ENCODE results near the gene KCND1.
A peak's percentile ranks its signal among the peaks of the same experiment; 100 is the strongest.

KCND1 gene

DNA sequence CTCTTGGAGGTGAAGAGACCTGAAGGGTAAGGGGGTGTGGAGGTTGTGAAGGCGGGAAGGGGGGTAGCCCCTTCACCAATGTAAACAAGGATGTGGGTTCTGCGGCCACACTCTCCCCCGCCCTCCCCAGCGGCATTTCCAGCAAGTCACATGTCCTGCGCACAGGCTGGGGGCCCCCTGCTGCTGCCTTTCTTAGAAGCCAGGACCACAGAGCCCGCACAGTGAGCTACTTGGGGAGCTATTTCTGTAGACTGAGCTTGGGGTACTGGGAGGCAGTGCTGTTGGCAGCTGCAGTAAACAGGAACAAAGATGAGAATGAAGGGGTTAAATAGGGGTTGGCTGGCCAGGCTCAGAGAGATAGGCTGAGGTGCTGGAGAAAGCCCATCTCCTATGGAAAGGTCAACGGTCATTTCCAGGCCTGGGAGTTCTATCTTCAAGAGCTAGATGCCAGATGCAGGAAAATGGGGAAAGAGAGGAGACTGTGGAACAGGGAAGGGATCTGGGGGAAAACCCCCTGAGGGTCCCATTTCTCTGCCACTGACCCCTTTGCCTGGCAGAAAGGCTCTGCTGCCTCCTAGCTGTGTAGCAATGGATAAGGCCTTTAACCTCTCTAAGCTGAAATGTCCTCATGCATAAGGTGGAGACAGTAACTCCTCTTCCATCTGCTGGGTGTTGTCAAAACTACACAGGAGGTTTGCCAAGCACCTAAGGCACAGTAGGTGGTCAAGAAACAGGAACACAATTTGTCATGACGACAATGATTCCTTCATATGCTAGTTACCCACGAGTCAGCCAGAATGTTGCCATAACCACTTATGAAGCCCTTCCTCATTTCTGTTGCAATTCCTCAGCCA, 34.4 kb downstream of the KCND1 start:
- DNase-seq (ENCODE audit: low spot score) = peak; percentile 55

DNA sequence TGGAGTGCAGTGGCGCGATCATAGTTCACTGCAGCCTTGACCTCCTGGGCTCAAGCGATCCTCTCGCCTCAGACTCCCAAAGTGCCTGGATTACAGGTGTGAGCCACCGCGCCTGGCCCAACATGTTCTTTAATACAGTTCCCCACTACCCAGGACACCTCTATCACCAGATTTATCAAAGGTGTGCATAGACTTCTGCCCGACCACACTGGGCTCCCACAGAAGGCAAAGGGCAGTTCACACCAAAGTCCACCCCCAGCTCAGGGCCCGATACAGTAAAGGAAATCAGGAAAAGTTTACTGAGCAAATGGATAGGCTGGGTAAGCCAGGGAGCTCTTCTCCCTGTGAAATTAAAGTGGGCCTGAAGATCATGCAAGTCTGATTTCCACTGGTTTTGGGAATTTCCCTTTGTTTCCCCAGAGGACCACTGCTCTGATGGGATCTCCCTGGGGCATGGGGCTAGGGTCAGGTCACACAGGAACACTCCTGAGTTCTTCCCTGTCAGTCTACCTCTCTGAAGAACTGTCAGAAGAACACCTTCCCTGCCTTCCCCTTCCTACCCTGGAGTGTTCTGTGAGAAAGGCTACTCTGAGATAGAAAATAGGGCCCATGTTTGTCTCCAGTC, 35.1 kb downstream of the KCND1 start:
- DNase-seq (ENCODE audit: low spot score) = no peak

DNA sequence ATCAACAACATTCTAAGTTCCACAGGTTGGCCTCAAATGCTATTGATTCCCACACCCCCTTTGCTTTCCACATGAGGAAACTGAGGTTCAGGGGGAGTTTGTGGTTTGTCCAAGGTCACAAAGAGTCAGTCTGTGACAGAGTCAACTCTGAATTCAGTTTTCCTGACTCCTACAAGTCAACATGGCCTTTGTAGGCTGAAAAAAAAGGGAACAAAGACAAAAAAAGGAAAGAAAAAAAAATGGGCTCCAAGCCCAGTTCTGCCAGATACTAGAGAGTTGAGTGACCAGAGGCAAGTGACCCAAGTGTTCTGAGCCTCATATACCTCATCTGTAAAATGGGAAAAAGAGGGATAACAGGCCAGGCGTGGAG, 36.4 kb downstream of the KCND1 start:
- DNase-seq (ENCODE audit: low spot score) = no peak

DNA sequence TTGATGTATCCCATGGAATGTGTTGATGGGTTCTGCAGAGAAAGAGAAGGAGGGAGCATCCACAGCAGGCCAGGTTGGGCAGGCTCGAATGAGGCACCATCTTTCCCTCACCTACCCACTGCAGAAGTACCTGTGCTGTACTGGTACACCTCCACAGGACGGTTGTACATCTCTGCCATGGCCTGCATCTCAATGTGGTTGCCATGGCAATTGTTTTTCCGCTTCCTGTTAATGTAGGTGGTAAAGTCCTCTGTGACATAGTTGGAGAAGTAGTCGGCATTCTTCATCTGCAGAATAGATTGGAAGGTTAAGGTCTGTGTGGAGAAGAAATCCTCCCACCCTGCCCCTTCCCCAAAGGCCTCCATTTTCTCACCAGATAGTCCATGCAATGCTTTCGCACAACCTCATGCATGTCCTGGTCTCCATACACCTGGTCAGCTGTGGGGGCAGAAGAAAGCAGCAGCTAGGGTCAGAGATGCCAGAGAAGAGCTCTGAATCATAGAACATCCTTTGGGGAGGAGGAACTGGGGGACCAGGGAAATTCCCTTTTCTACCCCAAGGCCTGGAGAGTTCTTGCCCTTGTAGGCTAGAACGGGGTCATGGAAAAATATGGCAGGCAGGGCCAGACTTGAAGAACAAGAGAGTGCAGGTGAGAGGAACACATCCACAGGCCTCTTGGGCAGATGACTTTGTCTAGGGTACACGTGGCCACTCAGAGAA, 36.9 kb downstream of the KCND1 start:
- DNase-seq (ENCODE audit: low spot score) = no peak

DNA sequence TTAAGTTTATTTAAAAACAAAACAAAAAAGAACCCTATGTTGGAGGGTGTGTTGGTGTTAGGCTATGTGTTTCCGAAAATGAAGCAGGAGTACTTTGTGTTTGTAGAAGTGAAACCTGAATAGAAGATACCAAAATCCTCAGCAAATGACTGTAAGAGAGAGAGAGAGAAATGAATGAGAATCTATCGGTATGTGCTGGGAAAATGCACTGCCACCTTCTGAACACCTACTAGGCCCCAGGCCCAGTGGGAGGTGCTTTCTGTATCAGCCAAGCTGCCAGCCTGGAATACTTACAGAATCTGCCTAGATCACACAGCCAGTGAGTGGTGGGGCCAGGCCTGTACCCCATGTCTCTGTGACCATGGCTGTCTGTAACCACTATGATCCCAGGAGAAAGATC, 37.9 kb downstream of the KCND1 start:
- no peak for DNase-seq (ENCODE audit: low spot score)

DNA sequence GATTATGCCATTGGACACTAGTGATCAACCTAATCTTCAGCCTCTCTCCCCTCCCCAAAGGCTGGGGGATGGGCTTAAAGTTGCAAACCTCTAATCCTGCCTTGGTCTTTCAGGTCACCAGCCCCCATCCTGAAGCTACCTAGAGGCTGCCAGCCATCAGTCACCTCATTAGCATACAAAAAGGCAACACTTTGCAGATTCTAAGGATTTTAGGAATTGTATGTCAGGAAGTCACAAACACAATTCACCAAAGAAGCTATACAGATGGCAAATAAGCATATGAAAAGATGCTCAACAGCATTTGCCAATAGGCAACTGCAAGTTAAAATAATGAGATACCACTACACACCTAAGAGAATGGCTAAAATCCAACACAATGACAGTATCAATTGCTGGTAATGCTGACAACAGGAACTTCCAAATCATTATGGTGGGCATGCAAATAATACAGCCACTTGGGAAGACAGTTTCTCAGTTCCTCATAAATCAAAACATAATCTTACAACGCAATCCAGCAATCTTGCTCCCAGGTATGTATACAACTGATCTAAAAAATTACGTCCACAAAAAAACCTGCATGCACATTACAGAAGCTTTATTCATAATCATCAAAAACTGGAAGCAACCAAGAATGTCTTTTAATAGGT, 43.8 kb downstream of the KCND1 start:
- DNase-seq (ENCODE audit: low spot score) = no peak

DNA sequence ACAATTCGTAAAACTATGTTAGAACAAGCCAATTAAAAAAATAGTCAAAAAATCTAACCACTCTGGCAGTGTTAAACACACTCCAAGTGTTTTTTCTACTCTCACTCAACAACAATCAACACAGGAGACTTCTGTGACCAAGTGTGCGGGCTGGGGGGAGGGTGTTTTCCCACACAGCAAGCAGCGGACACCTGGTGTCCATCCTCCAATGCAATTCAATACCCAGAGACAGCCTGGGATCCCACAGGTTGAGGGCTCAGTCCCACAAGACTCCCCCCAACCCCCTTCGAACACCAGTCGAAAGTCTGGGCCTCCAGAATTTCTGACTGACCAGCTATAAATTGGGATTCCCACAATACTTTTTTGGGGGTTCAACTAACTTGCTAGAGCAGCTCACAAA, 44.5 kb downstream of the KCND1 start:
- DNase-seq (ENCODE audit: low spot score) = no peak

DNA sequence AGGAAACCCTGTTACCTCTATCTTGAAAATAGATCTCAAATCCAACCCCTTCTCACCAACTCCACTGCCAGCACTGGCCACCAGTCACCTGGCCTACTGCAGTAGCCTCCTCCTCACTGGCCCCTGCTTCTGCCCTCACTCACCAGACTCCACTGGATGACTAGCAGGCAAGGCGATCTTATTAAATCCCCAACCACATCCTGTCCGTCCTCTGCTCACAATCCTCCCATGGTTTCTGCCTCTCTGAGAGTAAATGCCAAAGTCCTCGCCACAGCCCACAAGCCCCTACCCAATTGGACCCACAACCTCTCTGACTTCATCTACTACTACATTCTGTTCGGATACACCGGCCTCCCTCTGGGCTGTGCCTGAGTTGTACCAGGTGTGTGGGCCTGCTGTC, 47.4 kb downstream of the KCND1 start:
- no peak for DNase-seq (ENCODE audit: low spot score)

DNA sequence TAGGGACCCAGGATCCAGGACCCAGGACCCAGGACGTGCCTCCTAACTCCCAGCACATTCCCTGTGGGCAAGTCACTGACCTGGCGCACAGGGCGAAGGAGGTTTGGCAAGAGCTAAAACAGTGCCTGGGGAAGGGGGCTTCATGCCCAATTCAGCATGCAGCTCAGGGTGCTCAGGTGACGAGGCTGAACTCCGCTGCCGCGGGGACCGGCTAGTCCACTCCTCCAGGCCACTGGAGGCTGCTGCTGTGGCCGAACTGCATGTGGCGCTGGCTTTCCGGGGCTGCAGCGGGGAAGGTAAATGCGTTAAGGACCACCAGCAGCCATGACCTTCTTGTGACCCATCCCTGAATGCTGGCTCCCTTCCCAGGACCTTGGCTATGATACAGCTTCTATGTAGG, 47.9 kb downstream of the KCND1 start:
- no peak for DNase-seq (ENCODE audit: low spot score)

DNA sequence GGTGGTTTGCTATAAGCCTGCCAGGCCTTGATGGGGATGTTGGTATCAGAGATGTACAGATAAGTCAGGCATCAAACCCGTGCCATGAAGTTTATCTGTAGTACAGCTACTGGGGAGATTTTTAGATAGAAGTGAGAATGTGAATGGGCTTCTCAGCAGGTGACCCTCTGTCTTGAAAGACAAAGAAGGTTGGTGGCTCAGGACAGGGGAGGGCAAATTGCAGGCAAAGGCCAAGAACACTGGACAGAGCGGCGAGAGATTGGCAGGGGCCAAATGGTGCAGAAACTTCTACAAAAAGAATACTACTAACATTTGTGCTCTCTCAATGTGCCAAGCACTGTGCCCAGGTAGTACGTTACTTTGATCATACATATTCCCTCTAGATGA, 50.9 kb downstream of the KCND1 start:
- DNase-seq (ENCODE audit: low spot score) = no peak

DNA sequence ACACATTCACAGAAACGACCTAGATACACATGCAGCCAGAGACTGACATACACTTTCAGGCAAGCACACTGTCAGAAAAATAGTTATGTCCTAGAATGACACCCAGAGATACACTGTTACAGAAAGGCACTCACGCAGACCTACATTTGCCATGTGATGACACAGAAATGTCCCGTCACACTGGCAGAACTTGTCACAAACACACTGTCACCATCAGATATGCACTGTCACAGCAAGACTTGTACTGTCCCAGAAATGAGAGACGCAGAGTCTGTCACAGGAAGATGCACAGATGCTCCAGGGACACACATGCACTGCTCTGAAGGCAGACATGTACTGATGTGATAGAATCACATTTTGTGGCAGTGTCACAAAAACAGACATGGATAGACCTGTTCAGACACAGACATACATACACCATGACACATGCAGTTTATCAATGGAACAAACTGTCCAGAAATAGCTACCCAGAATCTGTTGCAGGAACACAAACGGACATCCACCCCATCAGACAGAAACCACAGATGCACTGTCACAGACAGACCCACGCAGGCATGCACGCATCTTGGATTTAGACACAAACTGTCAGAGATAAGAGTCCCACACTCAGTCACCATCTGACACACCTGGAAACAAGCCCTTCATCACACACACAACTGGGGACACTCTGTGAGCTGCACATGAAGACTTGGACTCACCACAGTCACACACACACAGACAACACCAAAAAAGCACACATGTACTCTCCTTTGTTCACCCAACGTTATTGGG, 51.5 kb downstream of the KCND1 start:
- peak; percentile 75 for DNase-seq (ENCODE audit: low spot score)

DNA sequence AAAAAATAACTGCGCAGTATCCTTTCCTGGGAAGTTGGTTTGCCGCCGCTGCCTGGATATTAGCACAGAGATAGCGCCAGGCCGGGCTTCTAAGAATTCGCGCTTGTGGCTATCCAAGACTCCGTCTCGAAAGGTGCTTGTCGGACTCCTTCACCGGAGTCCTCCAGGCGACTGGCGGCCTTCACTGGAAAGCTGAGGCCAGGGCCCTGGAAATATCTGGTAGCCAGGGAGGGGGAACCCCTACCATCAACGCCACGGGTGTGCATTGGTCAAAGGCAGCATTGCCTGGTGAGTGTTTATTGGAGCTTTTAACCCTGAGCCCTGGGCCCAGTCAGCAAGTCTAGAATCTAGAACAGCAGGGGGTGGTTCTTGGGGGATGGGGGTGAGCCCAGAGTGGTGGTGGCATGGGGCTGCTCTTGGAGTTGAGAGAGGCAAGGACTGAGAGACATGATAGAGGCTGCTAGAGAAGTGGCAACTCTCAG, 52.2 kb downstream of the KCND1 start:
- DNase-seq (ENCODE audit: low spot score) = no peak

DNA sequence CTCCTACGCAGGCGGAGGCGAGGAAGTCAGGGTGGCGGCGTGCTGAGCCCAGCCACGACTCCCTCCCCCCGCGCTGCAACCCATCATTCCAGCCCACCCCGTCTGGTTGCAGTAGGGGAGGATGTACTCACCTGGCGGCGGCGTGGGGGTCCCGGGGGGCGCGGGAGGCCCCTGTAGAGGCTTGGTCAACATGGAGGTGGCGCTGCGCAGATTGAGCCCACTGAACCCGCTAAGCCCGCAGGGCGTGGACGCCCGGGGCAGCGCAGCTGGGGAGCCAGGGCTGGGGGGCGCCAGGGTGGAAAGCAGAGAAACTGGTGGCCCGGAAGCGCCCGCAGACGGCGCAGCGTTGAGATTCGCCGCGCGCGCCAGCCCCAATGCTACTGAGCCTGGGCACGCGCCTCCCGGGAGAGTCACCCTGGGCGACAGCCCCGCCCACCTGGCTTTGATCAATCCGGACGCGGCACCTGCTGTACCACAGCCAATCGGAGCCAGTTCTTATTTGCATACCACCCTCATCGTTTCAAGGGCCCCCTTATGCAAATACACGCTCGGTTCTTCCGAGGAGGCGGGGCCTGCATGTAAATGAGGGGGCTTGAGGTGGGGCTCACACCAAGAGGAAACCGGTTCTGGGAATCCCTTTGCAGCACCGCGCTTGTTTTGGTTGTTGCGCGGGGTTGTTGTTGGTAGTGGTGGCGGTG, 52.9 kb downstream of the KCND1 start, which contains the start of gene PIM2:
PIM2 (minus strand) TSS at position 382 of the 698 bp plus-strand sequence; CDS start at position 192, 190 bp downstream.
- peak; percentile 92 for DNase-seq (ENCODE audit: low spot score)

DNA sequence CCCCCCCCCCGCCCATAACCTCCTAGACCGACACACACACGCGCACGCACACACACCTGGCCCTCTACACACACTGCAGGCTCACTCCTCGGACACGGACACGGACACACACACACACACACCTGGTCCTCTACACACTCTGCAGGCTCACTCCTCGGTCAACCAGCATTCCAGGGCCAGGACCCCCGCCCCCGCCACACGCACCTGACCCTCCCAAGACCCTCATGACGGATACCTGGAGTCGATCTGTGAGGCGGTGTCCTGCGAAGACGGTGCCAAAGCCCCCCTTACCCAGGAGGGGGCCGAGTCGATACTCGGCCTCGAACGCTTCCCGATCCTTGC, 53.4 kb downstream of the KCND1 start:
- peak; percentile 11 for DNase-seq (ENCODE audit: low spot score)

DNA sequence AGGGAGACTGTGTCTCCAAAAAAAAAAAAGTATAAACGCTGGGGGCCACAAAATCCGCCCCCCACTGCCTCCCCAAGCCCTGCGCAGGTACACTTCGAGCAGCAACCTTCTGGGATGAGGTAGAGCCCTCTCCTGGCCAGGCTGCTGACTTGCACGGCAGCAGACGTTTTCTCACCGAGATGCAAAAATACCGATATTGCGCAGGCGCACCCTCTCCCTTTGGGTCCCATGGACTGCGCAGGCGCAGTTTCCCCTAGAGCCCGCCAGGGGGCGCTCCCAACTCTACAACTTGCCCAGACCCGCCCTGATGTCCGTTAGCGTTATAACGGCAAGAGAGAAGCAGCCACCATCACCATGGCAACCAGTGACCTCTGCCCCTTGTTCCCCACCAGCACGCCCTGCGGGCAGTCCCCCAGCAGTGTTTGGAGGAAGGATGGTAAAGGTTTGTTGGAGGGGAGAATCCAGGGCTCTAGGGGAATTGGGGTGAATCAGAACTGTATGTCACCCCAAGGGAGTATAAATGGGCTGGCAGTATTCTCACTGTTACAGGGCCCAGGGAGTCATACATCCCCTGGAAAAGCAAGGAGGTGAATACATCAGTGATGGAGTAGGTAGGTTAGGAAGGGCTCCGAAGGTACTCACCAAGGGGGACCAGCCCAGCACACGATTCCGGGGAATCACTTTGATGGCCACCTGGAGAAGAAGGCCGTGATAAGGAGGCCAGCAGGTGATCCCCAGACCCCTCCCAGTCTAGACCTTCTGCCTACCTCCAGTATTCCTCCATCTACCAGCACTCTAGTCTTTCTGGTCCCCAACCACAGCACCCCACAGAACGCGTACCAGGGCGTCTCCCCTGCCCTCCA, 54.3 kb downstream of the KCND1 start:
- DNase-seq (ENCODE audit: low spot score) = peak; percentile 92

DNA sequence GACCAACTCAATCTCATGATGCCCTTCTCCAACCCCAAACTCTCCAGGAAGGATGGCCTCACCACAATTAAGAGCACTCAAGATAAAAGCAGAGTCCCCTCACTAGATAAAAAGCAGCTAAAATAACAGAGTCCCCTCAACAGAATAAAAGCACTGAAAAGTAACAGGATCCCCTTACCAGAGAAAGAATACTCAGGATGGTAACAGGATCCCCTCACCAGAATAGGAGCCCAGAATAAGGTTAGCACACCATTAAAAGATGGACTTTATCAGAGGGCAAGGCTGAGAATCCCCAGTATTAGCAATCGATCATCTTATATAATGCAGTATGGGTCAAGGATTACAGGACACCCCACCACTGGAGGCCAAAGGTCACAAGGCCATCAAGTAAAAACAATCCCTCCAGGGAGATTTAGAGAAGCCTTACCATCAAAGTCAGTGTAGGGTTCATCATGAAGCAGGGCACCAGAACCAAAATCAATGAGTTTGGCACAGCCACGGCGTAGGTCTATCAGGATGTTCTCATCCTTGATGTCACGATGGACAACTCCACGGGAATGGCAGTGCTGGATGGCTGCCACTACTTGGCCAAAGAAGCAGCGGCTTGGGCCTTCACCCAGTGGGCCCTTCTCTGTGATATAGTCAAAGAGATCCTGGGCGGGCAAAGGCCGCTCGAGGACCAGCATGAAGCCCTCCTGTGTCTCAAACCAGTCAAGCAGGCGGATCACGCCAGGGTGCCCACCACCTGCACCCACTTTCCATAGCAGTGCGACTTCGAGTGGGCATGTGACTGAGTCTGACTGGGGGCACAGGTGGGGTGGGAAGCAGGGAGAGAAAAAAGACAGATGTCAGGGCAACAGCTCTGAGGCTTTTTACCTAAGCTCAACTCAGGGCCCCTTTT, 56.8 kb downstream of the KCND1 start:
- no peak for DNase-seq (ENCODE audit: low spot score)

DNA sequence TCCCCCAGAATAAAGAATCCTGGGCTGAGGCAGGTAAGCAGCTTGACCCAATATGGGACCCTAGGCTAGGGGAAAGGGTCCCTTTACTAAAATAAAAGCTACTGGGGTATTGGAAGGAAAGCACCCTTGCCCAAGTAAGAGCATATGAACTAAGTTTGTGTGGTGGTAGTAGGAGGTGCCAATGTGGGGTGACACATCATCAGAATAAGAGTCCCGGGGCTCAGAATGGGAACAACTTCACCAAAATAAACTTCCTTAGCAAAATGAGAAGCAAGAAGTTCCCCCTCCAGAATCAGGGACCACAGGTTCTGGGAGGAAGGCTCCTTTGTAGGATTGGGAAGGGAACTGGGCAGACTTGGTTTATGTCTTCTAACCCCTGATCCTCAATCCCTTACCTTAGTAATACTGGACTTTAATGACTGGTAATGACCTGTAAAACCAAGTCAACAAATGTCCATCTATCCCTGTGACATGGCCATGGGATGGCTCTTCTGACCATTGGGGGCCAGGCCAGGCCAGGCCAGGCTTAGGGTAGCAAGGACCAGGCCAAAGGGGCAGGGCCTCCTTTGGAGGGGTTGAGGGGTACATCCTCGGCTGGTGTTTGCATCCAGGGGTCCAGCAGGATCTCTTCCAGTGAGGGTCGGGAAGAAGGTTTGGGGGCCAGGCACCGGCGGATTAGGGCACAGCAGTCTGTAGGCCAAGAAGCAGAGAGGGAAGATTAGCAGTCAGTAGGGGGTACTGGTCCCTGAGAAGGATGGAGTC, 57.9 kb downstream of the KCND1 start:
- DNase-seq (ENCODE audit: low spot score) = no peak
